Neural cell (in vitro differentiated cells): ENCODE data around the gene TNNT3. TPM values are rescaled to one million over a fixed set of nuclear protein-coding genes. Genes with fewer than 3 reads are reported as not detected.

Experiments
- H2AFZ ChIP-seq: fragments of 200-600, 300-800 bp; sonication (generic), shearing (Covaris generic); 2 replicates; pipeline ENCODE4 v1.6.0; 2014; ENCODE audit warnings: low read depth, mild to moderate bottlenecking, antibody characterized with exemption, low read length, moderate library complexity
- H3F3A ChIP-seq: fragments of 200-600 bp; shearing (Covaris generic); 2 replicates; pipeline ENCODE4 v1.6.1; 2016; ENCODE audit warnings: mild to moderate bottlenecking, moderate library complexity, mixed read lengths, antibody characterized with exemption, low read length; ENCODE audit not compliant: insufficient read depth, poor library complexity, severe bottlenecking
- H3K27ac ChIP-seq: fragments of 200-600, 300-800 bp; sonication (generic), shearing (Covaris generic); 2 replicates; pipeline ENCODE4 v1.5.1; 2014; ENCODE audit warnings: mild to moderate bottlenecking, low read length, moderate library complexity
- H3K27me3 ChIP-seq: fragments of 300-800, 200-600 bp; sonication (generic), shearing (Covaris generic); 2 replicates; pipeline ENCODE4 v1.6.0; 2014; ENCODE audit warnings: mild to moderate bottlenecking, low read depth, low read length, moderate library complexity; ENCODE audit not compliant: insufficient read depth
- H3K36me3 ChIP-seq: fragments of 300-800, 200-600 bp; sonication (generic), shearing (Covaris generic); 2 replicates; pipeline ENCODE4 v1.5.1; 2014; ENCODE audit warnings: mild to moderate bottlenecking, antibody characterized with exemption, low read length, moderate library complexity; ENCODE audit not compliant: insufficient read depth
- H3K4me2 ChIP-seq: fragments of 300-800, 200-600 bp; sonication (generic), shearing (Covaris generic); 2 replicates; pipeline ENCODE4 v1.6.0; 2014; ENCODE audit warnings: mild to moderate bottlenecking, low read length
- H3K4me3 ChIP-seq: fragments of 300-800, 200-600 bp; sonication (generic), shearing (Covaris generic); 2 replicates; pipeline ENCODE4 v1.5.1; 2014; ENCODE audit warnings: mild to moderate bottlenecking, low read length, moderate library complexity
- H3K79me2 ChIP-seq: fragments of 200-600 bp; shearing (Covaris generic); replicated peaks from 2 replicates; pipeline ENCODE4 v1.6.0; 2014; ENCODE audit warnings: mild to moderate bottlenecking, low read length, moderate library complexity; ENCODE audit not compliant: insufficient read depth
- H3K9ac ChIP-seq: fragments of 300-800, 200-600 bp; sonication (generic), shearing (Covaris generic); 2 replicates; pipeline ENCODE4 v1.6.1; 2016; ENCODE audit warnings: mild to moderate bottlenecking, low read length, mixed read lengths
- H3K9me2 ChIP-seq: fragments of 200-600 bp; shearing (Covaris generic); 2 replicates; pipeline ENCODE4 v1.6.1; 2016; ENCODE audit warnings: mild to moderate bottlenecking, low read length, mixed read lengths; ENCODE audit not compliant: insufficient read depth
- H3K9me3 ChIP-seq: fragments of 200-600, 300-800 bp; sonication (generic), shearing (Covaris generic); 2 replicates; pipeline ENCODE4 v1.6.1; 2016; ENCODE audit warnings: mild to moderate bottlenecking, mixed run types, low read length, moderate library complexity, mixed read lengths
- H4K20me1 ChIP-seq: fragments of 200-600 bp; shearing (Covaris generic); 2 replicates; pipeline ENCODE4 v1.6.1; 2016; ENCODE audit warnings: mild to moderate bottlenecking, mixed run types; ENCODE audit not compliant: insufficient read depth
- CTCF ChIP-seq: fragments of 450-650 bp; IDR thresholded peaks from 2 replicates; pipeline ENCODE4 v1.5.1; 2014; ENCODE audit warnings: antibody characterized with exemption, mild to moderate bottlenecking, moderate library complexity; ENCODE audit not compliant: poor library complexity, severe bottlenecking
- EP300 ChIP-seq: fragments of 450-650 bp; conservative IDR thresholded peaks from 2 replicates; pipeline ENCODE4 v1.6.1; 2014; ENCODE audit warnings: antibody characterized with exemption, mild to moderate bottlenecking, moderate library complexity; ENCODE audit not compliant: poor library complexity, severe bottlenecking
- EZH2 ChIP-seq: fragments of 200-600, 300-800 bp; shearing (Covaris generic), sonication (generic); IDR thresholded peaks from 2 replicates; pipeline ENCODE4 v1.6.1; 2014; ENCODE audit warnings: antibody characterized with exemption, low read length, borderline replicate concordance, mild to moderate bottlenecking; ENCODE audit not compliant: insufficient read depth, poor library complexity, severe bottlenecking
- MXI1 ChIP-seq: fragments of 450-650 bp; conservative IDR thresholded peaks from 2 replicates; pipeline ENCODE4 v1.6.1; 2014; ENCODE audit warnings: antibody characterized with exemption, mild to moderate bottlenecking; ENCODE audit not compliant: poor library complexity, severe bottlenecking
- POLR2AphosphoS5 ChIP-seq: IDR thresholded peaks from 2 replicates; pipeline ENCODE4 v1.6.1; 2012
- RAD21 ChIP-seq: fragments of 450-650 bp; conservative IDR thresholded peaks from 2 replicates; pipeline ENCODE4 v1.6.1; 2014; ENCODE audit warnings: antibody characterized with exemption, mild to moderate bottlenecking, moderate library complexity
- REST ChIP-seq: IDR thresholded peaks from 2 replicates; pipeline ENCODE4 v1.6.1; 2012; ENCODE audit warnings: borderline replicate concordance
- SMC3 ChIP-seq: fragments of 450-650 bp; conservative IDR thresholded peaks from 2 replicates; pipeline ENCODE4 v1.6.1; 2014; ENCODE audit warnings: antibody characterized with exemption, mild to moderate bottlenecking, moderate library complexity; ENCODE audit not compliant: poor library complexity
- TAF1 ChIP-seq: IDR thresholded peaks from 2 replicates; pipeline ENCODE4 v1.6.1; 2012; ENCODE audit warnings: low read depth
- polyA plus RNA-seq: library from polyadenylated mRNA; depleted of rRNA; stranded (reverse); fragments of >200 nt; gene quantifications from 2 replicates; pipeline ENCODE4 v1.2.3, GENCODE V29; 2014

Gene TNNT3
- polyA plus RNA-seq, 1 donor from 2014 or later = not detected

DNA sequence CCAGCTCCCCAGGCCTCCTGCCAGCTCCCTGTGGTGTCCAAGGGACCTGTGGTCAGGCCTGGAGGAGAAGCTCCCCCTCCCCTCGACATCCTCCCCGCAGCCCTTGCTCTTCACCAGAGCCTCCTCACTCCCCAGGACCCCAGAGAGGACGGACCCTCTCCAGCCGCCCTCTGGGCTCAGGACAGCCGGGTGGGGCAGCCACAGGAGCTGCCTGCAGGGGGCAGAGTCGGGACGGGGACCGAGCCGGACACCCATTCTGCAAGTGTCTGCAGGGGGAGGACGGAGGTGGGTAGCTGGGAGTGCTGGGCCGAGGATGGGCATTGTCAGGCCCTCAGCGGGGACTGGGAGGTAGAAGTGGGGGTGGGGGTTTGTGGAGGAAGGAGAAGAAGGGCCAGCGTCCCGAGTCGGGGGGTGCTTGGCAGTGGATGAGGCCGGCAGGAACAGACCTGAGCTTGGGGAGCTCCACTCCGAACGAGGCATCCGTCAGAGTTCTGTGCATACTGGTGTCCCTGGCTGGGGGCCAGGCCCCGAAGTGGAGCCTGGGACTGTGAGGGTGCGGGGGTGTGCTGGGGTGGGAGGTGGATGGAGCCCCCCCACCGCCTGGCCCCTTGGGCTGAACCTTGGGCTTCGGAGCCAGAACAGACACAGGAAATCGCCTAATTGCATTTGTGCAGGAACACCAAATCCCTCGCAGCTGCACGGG is 43.0 kb upstream of the TNNT3 start:
- no peaks in the 10 kb centered on the region for H3F3A ChIP-seq
- no peaks in the 10 kb centered on the region for H3K27me3 ChIP-seq
- TF ChIP-seq CTCF = no peak
- TF ChIP-seq REST = no peak
- TF ChIP-seq MXI1 = no peak
- no peak for TF ChIP-seq EZH2
- TF ChIP-seq SMC3 = no peak
- H3K27ac ChIP-seq = no peak overlapping the region
- H3K4me3 ChIP-seq = no peak overlapping the region
- H3K36me3 ChIP-seq = no peaks in the 10 kb centered on the region
- no peaks in the 10 kb centered on the region for H3K9me3 ChIP-seq
- H2AFZ ChIP-seq = no peak overlapping the region
- H3K9ac ChIP-seq = no peak overlapping the region
- no peaks in the 10 kb centered on the region for H3K79me2 ChIP-seq
- no peak overlapping the region for H3K4me2 ChIP-seq
- no peaks in the 10 kb centered on the region for H4K20me1 ChIP-seq
- no peaks in the 10 kb centered on the region for H3K9me2 ChIP-seq

- Histone ChIP-seq H3K4me2 (no peak overlapping the region), H3K36me3 (no peaks in the 10 kb centered on the region), H3K27ac (no peak overlapping the region), H3K4me3 (no peak overlapping the region), H4K20me1 (no peaks in the 10 kb centered on the region), H2AFZ (no peak overlapping the region), H3F3A (no peaks in the 10 kb centered on the region), H3K9ac (no peak overlapping the region), H3K27me3 (no peaks in the 10 kb centered on the region), H3K79me2 (no peaks in the 10 kb centered on the region), H3K9me3 (no peaks in the 10 kb centered on the region), H3K9me2 (no peaks in the 10 kb centered on the region)
- TF ChIP-seq SMC3 (no peak), TAF1 (no peak), CTCF (no peak), MXI1 (no peak), EP300 (no peak), EZH2 (no peak), POLR2AphosphoS5 (no peak), RAD21 (no peak), REST (no peak)
These were observed 42.0 kb upstream of the TNNT3 start for GRCh38 chr11:1877211-1878136.
